PFSK-1 (cell line): ENCODE data around the gene CTNNA3.

Experiments used
- FOXP2 ChIP-seq: optimal IDR thresholded peaks from 2 replicates; pipeline ENCODE3; 2011; ENCODE audit warnings: borderline replicate concordance, control low read depth, inconsistent platforms; ENCODE audit not compliant: insufficient read depth; ENCODE audit errors: extremely low read length, extremely low read depth
- POLR2AphosphoS5 ChIP-seq: IDR thresholded peaks from 2 replicates; pipeline ENCODE4 v1.6.1; 2012; ENCODE audit warnings: low read depth, mild to moderate bottlenecking, control low read depth, low read length, moderate library complexity
- SIN3A ChIP-seq: IDR thresholded peaks from 2 replicates; pipeline ENCODE4 v1.6.1; 2012; ENCODE audit warnings: mild to moderate bottlenecking, low read length, moderate library complexity, borderline replicate concordance; ENCODE audit not compliant: insufficient read depth
- TAF1 ChIP-seq: IDR thresholded peaks from 2 replicates; pipeline ENCODE4 v1.6.1; 2012; ENCODE audit warnings: low read length, control low read depth, borderline replicate concordance; ENCODE audit not compliant: insufficient read depth
- TF ChIP-seq, protein P1 (sequence below), 2 experiments: IDR thresholded peaks; 2 replicates each; pipeline versions ENCODE4 v1.6.1 to v1.8.0; 2011 to 2012; ENCODE audit warnings: low read depth in 2 of 2, low read length in 2 of 2, control low read depth in 1 of 2, inconsistent platforms in 1 of 2, mild to moderate bottlenecking in 1 of 2, moderate library complexity in 1 of 2; ENCODE audit not compliant: insufficient read depth in 1 of 2

CTNNA3 gene

DNA sequence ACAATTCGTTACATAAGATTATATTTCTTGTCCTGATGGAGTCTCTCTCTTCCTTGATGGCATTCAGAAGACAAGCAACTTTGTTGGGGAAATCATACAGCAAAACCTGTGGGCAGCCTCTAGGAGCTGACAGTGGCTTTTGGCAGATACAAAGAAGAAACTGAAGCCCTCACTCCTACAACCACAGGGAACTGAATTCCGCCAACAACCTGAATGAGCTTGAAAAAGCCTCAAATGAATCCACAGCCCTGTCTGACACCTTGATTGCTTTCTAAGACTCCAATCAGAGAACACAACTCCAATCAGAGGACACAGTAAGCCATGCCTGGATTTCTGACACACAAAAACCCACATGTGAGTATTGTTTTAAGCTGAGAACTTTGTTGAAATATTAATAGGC is 1346.9 kb downstream of the CTNNA3 start:
- TF ChIP-seq POLR2AphosphoS5 (no peak), SIN3A (no peak), TAF1 (no peak), FOXP2 (no peak)
- TF ChIP-seq, protein P1, sequence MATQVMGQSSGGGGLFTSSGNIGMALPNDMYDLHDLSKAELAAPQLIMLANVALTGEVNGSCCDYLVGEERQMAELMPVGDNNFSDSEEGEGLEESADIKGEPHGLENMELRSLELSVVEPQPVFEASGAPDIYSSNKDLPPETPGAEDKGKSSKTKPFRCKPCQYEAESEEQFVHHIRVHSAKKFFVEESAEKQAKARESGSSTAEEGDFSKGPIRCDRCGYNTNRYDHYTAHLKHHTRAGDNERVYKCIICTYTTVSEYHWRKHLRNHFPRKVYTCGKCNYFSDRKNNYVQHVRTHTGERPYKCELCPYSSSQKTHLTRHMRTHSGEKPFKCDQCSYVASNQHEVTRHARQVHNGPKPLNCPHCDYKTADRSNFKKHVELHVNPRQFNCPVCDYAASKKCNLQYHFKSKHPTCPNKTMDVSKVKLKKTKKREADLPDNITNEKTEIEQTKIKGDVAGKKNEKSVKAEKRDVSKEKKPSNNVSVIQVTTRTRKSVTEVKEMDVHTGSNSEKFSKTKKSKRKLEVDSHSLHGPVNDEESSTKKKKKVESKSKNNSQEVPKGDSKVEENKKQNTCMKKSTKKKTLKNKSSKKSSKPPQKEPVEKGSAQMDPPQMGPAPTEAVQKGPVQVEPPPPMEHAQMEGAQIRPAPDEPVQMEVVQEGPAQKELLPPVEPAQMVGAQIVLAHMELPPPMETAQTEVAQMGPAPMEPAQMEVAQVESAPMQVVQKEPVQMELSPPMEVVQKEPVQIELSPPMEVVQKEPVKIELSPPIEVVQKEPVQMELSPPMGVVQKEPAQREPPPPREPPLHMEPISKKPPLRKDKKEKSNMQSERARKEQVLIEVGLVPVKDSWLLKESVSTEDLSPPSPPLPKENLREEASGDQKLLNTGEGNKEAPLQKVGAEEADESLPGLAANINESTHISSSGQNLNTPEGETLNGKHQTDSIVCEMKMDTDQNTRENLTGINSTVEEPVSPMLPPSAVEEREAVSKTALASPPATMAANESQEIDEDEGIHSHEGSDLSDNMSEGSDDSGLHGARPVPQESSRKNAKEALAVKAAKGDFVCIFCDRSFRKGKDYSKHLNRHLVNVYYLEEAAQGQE (IDR thresholded peaks at IDR 0.05; ENCODE audit: insufficient read depth in 1 of 2, low read depth in 2 of 2, low read length in 2 of 2) = no peak

GRCh38 chr10:66337211-66337610 is 1358.8 kb downstream of the CTNNA3 start:
- TF ChIP-seq TAF1 (no peak), POLR2AphosphoS5 (no peak)

DNA sequence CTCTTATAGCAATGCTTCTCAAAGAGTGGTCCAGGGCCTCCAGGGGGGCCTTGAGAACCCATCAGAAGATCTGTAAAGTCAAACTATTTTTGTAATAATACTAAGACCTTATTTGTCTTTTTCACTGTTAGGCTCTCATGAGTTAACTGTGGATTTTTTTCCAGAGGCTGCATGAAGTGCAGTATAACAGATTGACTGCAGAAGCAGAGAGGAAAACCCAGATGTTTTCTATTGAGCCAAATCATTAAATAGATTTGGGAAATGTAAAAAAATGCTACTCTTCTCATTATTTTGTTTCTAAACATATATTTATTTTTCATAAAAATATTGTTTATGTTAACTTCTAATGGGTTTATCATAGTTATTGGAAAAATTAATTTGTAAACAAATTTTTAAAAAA is 1359.2 kb downstream of the CTNNA3 start:
- no peak for TF ChIP-seq TAF1
- TF ChIP-seq, protein P1 (IDR thresholded peaks at IDR 0.05; ENCODE audit: insufficient read depth in 1 of 2, low read depth in 2 of 2, low read length in 2 of 2) = no peak
- TF ChIP-seq FOXP2 = no peak
- TF ChIP-seq POLR2AphosphoS5 = no peak
- TF ChIP-seq SIN3A = no peak

DNA sequence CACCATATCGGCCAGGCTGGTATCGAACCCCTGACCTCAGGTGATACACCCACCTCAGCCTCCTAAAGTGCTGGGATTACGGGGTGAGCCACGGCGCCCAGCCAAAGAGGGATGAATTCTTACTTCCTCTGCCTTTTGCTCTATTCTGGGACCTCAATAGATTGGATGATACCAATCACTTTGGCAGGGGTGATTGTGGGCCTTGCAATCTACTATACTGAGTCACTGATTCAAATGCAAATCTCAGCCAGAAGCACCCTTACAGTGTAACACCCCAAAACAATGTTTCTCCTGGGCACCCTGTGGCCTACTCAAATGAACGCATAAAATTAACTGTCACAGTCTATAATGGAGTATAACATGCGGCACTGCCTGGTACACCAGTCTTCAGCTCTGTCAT is 1366.8 kb downstream of the CTNNA3 start:
- TF ChIP-seq POLR2AphosphoS5 (no peak), SIN3A (no peak), FOXP2 (no peak), TAF1 (no peak)
- TF ChIP-seq, protein P1 (IDR thresholded peaks at IDR 0.05; ENCODE audit: insufficient read depth in 1 of 2, low read depth in 2 of 2, low read length in 2 of 2) = no peak

DNA sequence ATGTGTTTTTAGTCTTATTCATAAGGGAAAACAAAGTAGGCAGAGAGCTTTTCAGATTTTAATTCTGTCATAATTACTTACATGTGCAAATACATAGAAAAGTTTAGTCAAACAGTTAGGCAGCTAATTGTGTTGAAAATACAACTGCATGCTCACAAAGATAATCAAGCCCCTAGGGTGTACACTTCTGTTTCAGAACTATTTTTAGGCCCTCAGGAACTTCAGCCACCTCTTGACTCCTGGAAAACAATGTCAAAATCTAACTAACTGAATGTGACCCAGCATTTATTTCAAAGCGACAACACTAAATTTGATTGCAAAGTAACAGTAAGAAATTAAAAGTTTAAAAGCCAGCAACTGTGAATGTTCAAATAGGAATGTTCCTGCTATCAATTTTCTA is 1369.1 kb downstream of the CTNNA3 start:
- TF ChIP-seq SIN3A (no peak), FOXP2 (no peak), TAF1 (no peak), POLR2AphosphoS5 (no peak)
- TF ChIP-seq, protein P1 (IDR thresholded peaks at IDR 0.05; ENCODE audit: insufficient read depth in 1 of 2, low read depth in 2 of 2, low read length in 2 of 2) = no peak

DNA sequence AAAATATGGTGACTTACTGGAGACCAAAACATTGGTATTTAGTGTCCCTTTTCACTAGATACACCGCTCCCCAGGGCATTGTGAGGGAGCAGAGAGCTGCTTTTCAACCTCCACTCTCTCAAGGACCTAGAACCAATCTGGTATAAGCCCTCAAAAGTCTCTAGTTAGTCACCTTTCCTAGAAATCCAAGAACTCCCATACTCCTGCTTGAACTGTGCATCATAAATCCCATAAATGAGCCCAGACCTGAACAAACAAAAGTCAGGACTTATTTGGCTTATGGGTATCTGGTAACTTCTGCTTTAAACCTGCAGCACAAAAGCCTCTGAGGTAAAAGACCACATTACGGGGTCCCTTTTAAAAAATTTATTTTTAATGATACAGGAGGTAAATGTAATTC is 1373.2 kb downstream of the CTNNA3 start:
- TF ChIP-seq SIN3A = no peak
